Astrocyte of the cerebellum (primary cell): Measurements from ENCODE around the gene SH2D3C.
"Not testable (repeated sequence)": the region's sequence is repeated elsewhere in the genome, so short reads cannot be mapped to it uniquely, and the experiment has no call there.

ENCODE experiments used
- DNase-seq: peaks from one replicate; pipeline ENCODE4 v3.0.0-alpha.2; 2011; ENCODE audit warnings: low read depth
- H3K4me3 ChIP-seq: 2 replicates; pipeline ENCODE4 v1.5.1; 2011; ENCODE audit warnings: mild to moderate bottlenecking, low read depth, low read length, moderate library complexity
- CTCF ChIP-seq: IDR thresholded peaks from 2 replicates; pipeline ENCODE4 v1.5.1; 2012; ENCODE audit warnings: low read length, low read depth, moderate library complexity, mild to moderate bottlenecking; ENCODE audit errors: missing control alignments
- in situ Hi-C: cut with HindIII; loops from 2 replicates; pipeline ENCODE4 v1.10.0; 2017; ENCODE audit warnings: low sequenced_read_pairs

SH2D3C gene

GRCh38 chr9:127781806-127782205 is 3.3 kb upstream of the SH2D3C start:
- DNase-seq, result no peak
- in situ Hi-C loops, result no loop called here
- no peak for TF ChIP-seq CTCF
- H3K4me3 ChIP-seq, result no peak overlapping the region

GRCh38 chr9:127780909-127781308 is 2.4 kb upstream of the SH2D3C start:
- H3K4me3 ChIP-seq, in situ Hi-C loops, DNase-seq: not testable (repeated sequence)

GRCh38 chr9:127780126-127780885 is 1.8 kb upstream of the SH2D3C start:
- H3K4me3 ChIP-seq, result no peak overlapping the region
- no peak for TF ChIP-seq CTCF
- in situ Hi-C loops, result no loop called here
- DNase-seq, result no peak

GRCh38 chr9:127779136-127779981 is 893 bp upstream of the SH2D3C start:
- no peak for DNase-seq
- H3K4me3 ChIP-seq, result no peak overlapping the region
- in situ Hi-C loops, result no loop called here
- TF ChIP-seq CTCF, result no peak

GRCh38 chr9:127777368-127777980 is 992 bp downstream of the SH2D3C start:
- H3K4me3 ChIP-seq, result no peak overlapping the region
- in situ Hi-C loops, result no loop called here
- DNase-seq, result no peak
- no peak for TF ChIP-seq CTCF

- no peak overlapping the region for H3K4me3 ChIP-seq
- DNase-seq, result no peak
- in situ Hi-C loops, result no loop called here
- TF ChIP-seq CTCF, result no peak
Measured at GRCh38 chr9:127776924-127777289, 1.6 kb downstream of the SH2D3C start.
